ENCODE results near the gene CHKB. TPM values are rescaled to one million over a fixed set of nuclear protein-coding genes. Genes with fewer than 3 reads are reported as not detected.

The CHKB gene
- total and polyA plus RNA-seq, 2 of the 8 experiments (the other 6 are each of a cell fraction or from before 2014, with no cell fraction given) = 27.9 to 42.2 TPM

GRCh38 chr22:50608996-50609395 is 26.3 kb upstream of the CHKB start (continued):
- TF ChIP-seq CHD7 (IDR thresholded peaks at IDR 0.05; ENCODE audit: insufficient replicate concordance, low read length) (no peak), RXRA (IDR thresholded peaks at IDR 0.05; ENCODE audit: insufficient read depth, low read depth, low read length) (no peak), CHD2 (IDR thresholded peaks at IDR 0.05; ENCODE audit: low read length) (no peak), KDM5A (IDR thresholded peaks at IDR 0.05; ENCODE audit: low read length) (no peak)
